ENCODE results near the gene IL6. TPM values are rescaled to one million over a fixed set of nuclear protein-coding genes. Genes with fewer than 3 reads are reported as not detected.
A peak's percentile ranks its signal among the peaks of the same experiment; 100 is the strongest.
"Not testable (repeated sequence)": the region's sequence is repeated elsewhere in the genome, so short reads cannot be mapped to it uniquely, and the experiment has no call there.

Gene IL6
- total and polyA plus RNA-seq, 5 donors from 2014 or later: not detected

DNA sequence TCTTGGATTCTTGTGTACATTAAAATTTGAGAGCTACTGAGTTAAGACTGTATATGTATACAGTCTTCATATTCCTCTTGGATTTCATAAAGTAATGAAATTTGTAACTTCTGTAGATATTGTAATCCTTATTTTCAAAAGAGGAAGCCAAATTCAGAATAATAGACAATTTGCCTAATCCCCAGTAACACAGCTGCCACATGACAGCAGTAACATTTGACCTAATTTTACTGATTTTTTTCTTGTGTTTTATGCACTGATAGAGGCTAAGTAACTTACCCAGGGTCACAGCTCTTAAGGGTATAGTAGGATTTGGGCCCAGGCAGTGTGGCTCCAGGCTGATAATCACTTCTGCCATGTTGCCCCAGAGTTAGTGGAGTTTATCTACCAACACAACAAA, 40.4 kb upstream of the IL6 start:
- H3K27ac ChIP-seq (ENCODE audit: insufficient read depth, low read length, poor library complexity, severe bottlenecking): no peak overlapping the region
- Mint-ChIP-seq H3K9me3 (peaks cover 0 to 4% (median 0%) of the 10 kb centered on the region in 7 donors), H3K27me3 (peaks cover 28% of the 10 kb centered on the region), H3K4me3 (no peak overlapping the region), H3K36me3 (no peaks in the 10 kb centered on the region), H3K4me1 (no peaks in the 10 kb centered on the region), H3K27ac (no peak overlapping the region)
- H3K36me3 ChIP-seq (ENCODE audit: control insufficient read depth, insufficient read depth, low read length): no peaks in the 10 kb centered on the region
- no peaks in the 10 kb centered on the region for H3K4me1 ChIP-seq (ENCODE audit: control insufficient read depth, insufficient read depth, low read length, poor library complexity, severe bottlenecking)
- H3K9me3 ChIP-seq (ENCODE audit: control insufficient read depth in 2 of 2, low read length in 2 of 2): no peaks in the 10 kb centered on the region
- H3K27me3 ChIP-seq (ENCODE audit: control insufficient read depth, insufficient read depth, low read length): peaks cover 12% of the 10 kb centered on the region
- no peak for ATAC-seq (ENCODE audit: low read depth in 2 of 2)
- DNase-seq: no peak
- no peak overlapping the region for H3K4me3 ChIP-seq (ENCODE audit: low read depth, low read length)

GRCh38 chr7:22688084-22688483, 38.9 kb upstream of the IL6 start:
- peaks cover 0 to 4% (median 0%) of the 10 kb centered on the region in 7 donors for H3K9me3 Mint-ChIP-seq

GRCh38 chr7:22688934-22689333, 38.1 kb upstream of the IL6 start:
- H3K27ac Mint-ChIP-seq; H3K4me3 ChIP-seq (ENCODE audit: low read depth, low read length); H3K36me3 Mint-ChIP-seq; H3K36me3 ChIP-seq (ENCODE audit: control insufficient read depth, insufficient read depth, low read length); H3K4me1 ChIP-seq (ENCODE audit: control insufficient read depth, insufficient read depth, low read length, poor library complexity, severe bottlenecking); H3K9me3 ChIP-seq (ENCODE audit: control insufficient read depth in 2 of 2, low read length in 2 of 2); H3K4me3 Mint-ChIP-seq; DNase-seq; ATAC-seq (ENCODE audit: low read depth in 2 of 2); H3K9me3 Mint-ChIP-seq; H3K4me1 Mint-ChIP-seq; H3K27ac ChIP-seq (ENCODE audit: insufficient read depth, low read length, poor library complexity, severe bottlenecking); H3K27me3 ChIP-seq (ENCODE audit: control insufficient read depth, insufficient read depth, low read length): not testable (repeated sequence)
- H3K27me3 Mint-ChIP-seq: peaks cover 28% of the 10 kb centered on the region

More at GRCh38 chr7:22688084-22688483, 38.9 kb upstream of the IL6 start:
- Mint-ChIP-seq H3K4me1 (no peaks in the 10 kb centered on the region), H3K27me3 (peaks cover 28% of the 10 kb centered on the region), H3K36me3 (no peaks in the 10 kb centered on the region), H3K4me3 (no peak overlapping the region), H3K27ac (no peak overlapping the region)
- H3K4me3 ChIP-seq (ENCODE audit: low read depth, low read length): no peak overlapping the region
- peaks cover 6% of the 10 kb centered on the region for H3K27me3 ChIP-seq (ENCODE audit: control insufficient read depth, insufficient read depth, low read length)
- no peaks in the 10 kb centered on the region for H3K9me3 ChIP-seq (ENCODE audit: control insufficient read depth in 2 of 2, low read length in 2 of 2)
- no peaks in the 10 kb centered on the region for H3K4me1 ChIP-seq (ENCODE audit: control insufficient read depth, insufficient read depth, low read length, poor library complexity, severe bottlenecking)
- H3K27ac ChIP-seq (ENCODE audit: insufficient read depth, low read length, poor library complexity, severe bottlenecking): no peak overlapping the region
- no peaks in the 10 kb centered on the region for H3K36me3 ChIP-seq (ENCODE audit: control insufficient read depth, insufficient read depth, low read length)
- DNase-seq: no peak
- ATAC-seq (ENCODE audit: low read depth in 2 of 2): no peak

DNA sequence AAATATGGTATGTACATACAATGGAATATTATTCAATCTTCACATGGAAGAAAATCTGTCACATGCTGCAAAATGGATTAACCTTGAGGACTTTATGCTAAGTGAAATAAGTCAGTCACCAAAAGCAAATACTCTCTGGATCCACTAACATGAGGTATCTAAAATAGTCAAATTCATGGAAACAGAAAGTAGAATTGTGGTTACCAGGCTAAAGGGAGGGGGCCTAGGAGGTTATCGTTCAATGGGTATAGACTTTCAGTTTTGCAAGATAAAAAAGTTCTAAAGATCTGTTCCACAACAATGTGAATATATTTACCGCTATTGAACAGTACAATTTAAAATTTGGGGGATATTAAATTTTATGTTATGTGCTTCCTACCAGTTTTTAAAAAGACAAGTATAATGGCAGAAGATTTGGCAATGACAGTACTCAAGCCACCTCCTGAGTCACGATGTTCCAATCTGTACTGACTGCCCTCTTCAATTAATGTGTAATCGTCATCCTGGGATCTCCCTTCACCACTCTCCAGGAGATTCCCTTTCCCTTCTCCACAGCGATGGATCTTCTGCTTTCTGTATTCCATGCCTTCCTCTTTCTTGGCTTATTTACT, 32.3 kb upstream of the IL6 start:
- peak overlapping the region in 2 of 4 donors; percentile 12 to 79 for H3K4me3 Mint-ChIP-seq
- H3K4me1 Mint-ChIP-seq: peaks cover 20 to 30% (median 29%) of the 10 kb centered on the region in 4 donors
- H3K27me3 Mint-ChIP-seq: peaks cover 19% of the 10 kb centered on the region
- H3K4me1 ChIP-seq (ENCODE audit: control insufficient read depth, insufficient read depth, low read length, poor library complexity, severe bottlenecking): peaks cover 6% of the 10 kb centered on the region
- H3K9me3 Mint-ChIP-seq: peaks cover 0 to 2% (median 0%) of the 10 kb centered on the region in 7 donors
- H3K27me3 ChIP-seq (ENCODE audit: control insufficient read depth, insufficient read depth, low read length): no peaks in the 10 kb centered on the region
- H3K36me3 Mint-ChIP-seq: no peaks in the 10 kb centered on the region
- H3K36me3 ChIP-seq (ENCODE audit: control insufficient read depth, insufficient read depth, low read length): no peaks in the 10 kb centered on the region
- no peaks in the 10 kb centered on the region for H3K9me3 ChIP-seq (ENCODE audit: control insufficient read depth in 2 of 2, low read length in 2 of 2)
- DNase-seq (peak in 1 of 3 donors; percentile 76), ATAC-seq (ENCODE audit: low read depth in 2 of 2) (no peak)
- no peak overlapping the region for H3K27ac Mint-ChIP-seq
- H3K4me3 ChIP-seq (ENCODE audit: low read depth, low read length): peak overlapping the region; percentile 7
- H3K27ac ChIP-seq (ENCODE audit: insufficient read depth, low read length, poor library complexity, severe bottlenecking): no peak overlapping the region

DNA sequence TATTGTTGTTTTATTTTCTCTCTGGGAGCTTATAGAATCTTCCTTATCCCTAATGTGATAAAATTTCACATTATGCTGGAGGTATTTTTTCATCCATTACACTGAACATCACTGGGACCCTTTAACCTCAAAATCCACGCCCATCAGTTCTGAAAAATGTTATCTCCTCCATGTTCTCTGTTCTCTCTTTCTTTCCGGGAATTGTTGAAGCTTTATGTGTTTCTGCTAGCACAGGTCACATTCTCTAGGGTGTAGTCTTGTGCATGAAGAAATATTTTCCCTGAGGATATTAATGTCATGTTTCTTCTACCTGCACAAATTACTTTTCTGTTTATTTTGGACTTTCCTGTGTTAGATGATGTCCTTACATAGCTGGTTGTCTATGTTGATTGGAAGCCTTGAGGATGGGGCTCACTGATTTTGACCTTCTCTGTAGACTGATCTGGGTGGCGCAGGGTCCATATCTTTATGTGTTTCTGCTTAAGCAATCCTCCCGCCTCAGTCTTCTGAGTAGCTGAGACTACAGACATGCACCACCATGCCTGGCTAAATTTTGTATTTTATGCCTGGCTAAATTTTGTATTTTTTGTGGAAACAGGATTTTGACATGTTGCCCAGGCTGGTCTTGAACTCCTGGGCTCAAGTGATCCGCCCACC, 31.4 kb upstream of the IL6 start:
- DNase-seq: no peak
- Histone ChIP-seq H3K4me1 (ENCODE audit: control insufficient read depth, insufficient read depth, low read length, poor library complexity, severe bottlenecking) (peaks cover 6% of the 10 kb centered on the region), H3K4me3 (ENCODE audit: low read depth, low read length) (no peak overlapping the region), H3K9me3 (ENCODE audit: control insufficient read depth in 2 of 2, low read length in 2 of 2) (no peaks in the 10 kb centered on the region), H3K27ac (ENCODE audit: insufficient read depth, low read length, poor library complexity, severe bottlenecking) (no peak overlapping the region), H3K27me3 (ENCODE audit: control insufficient read depth, insufficient read depth, low read length) (no peaks in the 10 kb centered on the region), H3K36me3 (ENCODE audit: control insufficient read depth, insufficient read depth, low read length) (no peaks in the 10 kb centered on the region)
- no peak for ATAC-seq (ENCODE audit: low read depth in 2 of 2)
- Mint-ChIP-seq H3K27ac (peak overlapping the region in 1 of 3 donors; percentile 57), H3K4me3 (peak overlapping the region in 1 of 4 donors; percentile 12), H3K36me3 (no peaks in the 10 kb centered on the region), H3K4me1 (peaks cover 20 to 32% (median 29%) of the 10 kb centered on the region in 4 donors), H3K9me3 (no peaks in the 10 kb centered on the region), H3K27me3 (peaks cover 15% of the 10 kb centered on the region)

GRCh38 chr7:22696541-22697228, 30.3 kb upstream of the IL6 start:
- ATAC-seq (ENCODE audit: low read depth in 2 of 2) (no peak), DNase-seq (no peak)
- H3K4me3 Mint-ChIP-seq: no peak overlapping the region
- Histone ChIP-seq H3K4me3 (ENCODE audit: low read depth, low read length) (no peak overlapping the region), H3K4me1 (ENCODE audit: control insufficient read depth, insufficient read depth, low read length, poor library complexity, severe bottlenecking) (peaks cover 6% of the 10 kb centered on the region), H3K9me3 (ENCODE audit: control insufficient read depth in 2 of 2, low read length in 2 of 2) (no peaks in the 10 kb centered on the region), H3K27ac (ENCODE audit: insufficient read depth, low read length, poor library complexity, severe bottlenecking) (no peak overlapping the region), H3K27me3 (ENCODE audit: control insufficient read depth, insufficient read depth, low read length) (no peaks in the 10 kb centered on the region), H3K36me3 (ENCODE audit: control insufficient read depth, insufficient read depth, low read length) (no peaks in the 10 kb centered on the region)
- H3K27ac Mint-ChIP-seq: peak overlapping the region in 2 of 3 donors; percentile 1 to 7
- H3K9me3 Mint-ChIP-seq: no peaks in the 10 kb centered on the region
- H3K36me3 Mint-ChIP-seq: no peaks in the 10 kb centered on the region
- peaks cover 20 to 32% (median 29%) of the 10 kb centered on the region in 4 donors for H3K4me1 Mint-ChIP-seq
- peaks cover 10% of the 10 kb centered on the region for H3K27me3 Mint-ChIP-seq

- H3K27me3 ChIP-seq (ENCODE audit: control insufficient read depth, insufficient read depth, low read length): no peaks in the 10 kb centered on the region
- H3K9me3 ChIP-seq (ENCODE audit: control insufficient read depth in 2 of 2, low read length in 2 of 2): no peaks in the 10 kb centered on the region
- Mint-ChIP-seq H3K4me1 (peaks cover 20 to 32% (median 29%) of the 10 kb centered on the region in 4 donors), H3K9me3 (no peaks in the 10 kb centered on the region), H3K27ac (peak overlapping the region in 2 of 3 donors; percentile 1 to 7), H3K36me3 (no peaks in the 10 kb centered on the region), H3K27me3 (peaks cover 10% of the 10 kb centered on the region), H3K4me3 (no peak overlapping the region)
- DNase-seq (no peak), ATAC-seq (ENCODE audit: low read depth in 2 of 2) (no peak)
- H3K4me3 ChIP-seq (ENCODE audit: low read depth, low read length): no peak overlapping the region
- peaks cover 6% of the 10 kb centered on the region for H3K4me1 ChIP-seq (ENCODE audit: control insufficient read depth, insufficient read depth, low read length, poor library complexity, severe bottlenecking)
- no peak overlapping the region for H3K27ac ChIP-seq (ENCODE audit: insufficient read depth, low read length, poor library complexity, severe bottlenecking)
- no peaks in the 10 kb centered on the region for H3K36me3 ChIP-seq (ENCODE audit: control insufficient read depth, insufficient read depth, low read length)
These were observed 29.6 kb upstream of the IL6 start for GRCh38 chr7:22697322-22697859.

Measured in CD4-positive, CD25-positive, alpha-beta regulatory T cell (primary cell).